H4 (cell line): ENCODE measurements around the gene HOXB7. TPM values are rescaled to one million over a fixed set of nuclear protein-coding genes. Genes with fewer than 3 reads are reported as not detected.

Experiments used
- DNase-seq: peaks from one replicate; pipeline ENCODE4 v3.0.0-alpha.2; 2015; ENCODE audit warnings: low spot score
- total RNA-seq: library from RNA; depleted of rRNA; stranded (reverse); fragments of >200 nt; shearing (Covaris generic); gene quantifications from 2 replicates; pipeline ENCODE4 v1.2.3, GENCODE V29; 2014

HOXB7 gene
- total RNA-seq, 1 experiment from 2014 or later = 21.2 TPM

- DNase-seq = peak; percentile 60
Measured at GRCh38 chr17:48636177-48637018, 25.6 kb upstream of the HOXB7 start.

- no peak for DNase-seq
Measured at GRCh38 chr17:48634493-48635208, 23.8 kb upstream of the HOXB7 start.

GRCh38 chr17:48633266-48633677 lies 22.5 kb upstream of the HOXB7 start:
- DNase-seq = no peak

- no peak for DNase-seq
Measured at GRCh38 chr17:48632579-48633265, 21.9 kb upstream of the HOXB7 start.

- no peak for DNase-seq
Measured at GRCh38 chr17:48631693-48632578, 21.1 kb upstream of the HOXB7 start.

- no peak for DNase-seq
Measured at GRCh38 chr17:48630925-48631692, 20.3 kb upstream of the HOXB7 start.

- DNase-seq = no peak
Measured at GRCh38 chr17:48630009-48630924, 19.4 kb upstream of the HOXB7 start.

GRCh38 chr17:48629411-48629759 lies 18.6 kb upstream of the HOXB7 start:
- no peak for DNase-seq

GRCh38 chr17:48628649-48629410 lies 18.0 kb upstream of the HOXB7 start:
- DNase-seq = no peak

GRCh38 chr17:48627623-48628521 lies 17.1 kb upstream of the HOXB7 start:
- DNase-seq = no peak

- DNase-seq = no peak
Measured at GRCh38 chr17:48627118-48627597, 16.3 kb upstream of the HOXB7 start.

GRCh38 chr17:48626245-48627117 lies 15.7 kb upstream of the HOXB7 start, which contains the start of gene HOXB9:
Gene HOXB9, minus strand, starts transcription at chr17:48626358. Its CDS starts 89 bp downstream, at chr17:48626269.
- DNase-seq = peak; percentile 94

GRCh38 chr17:48625495-48626244 lies 14.9 kb upstream of the HOXB7 start:
- DNase-seq = no peak

- DNase-seq = peak; percentile 46
Measured at GRCh38 chr17:48624544-48625494, 14.0 kb upstream of the HOXB7 start.

GRCh38 chr17:48624118-48624517 lies 13.3 kb upstream of the HOXB7 start:
- DNase-seq = no peak
